Kidney epithelial cell (primary cell): ENCODE results near the gene COL28A1. TPM values are rescaled to one million over a fixed set of nuclear protein-coding genes. Genes with fewer than 3 reads are reported as not detected.
"Not testable (repeated sequence)": the region's sequence is repeated elsewhere in the genome, so short reads cannot be mapped to it uniquely, and the experiment has no call there.

ENCODE experiments used
- DNase-seq: peaks from one replicate; pipeline ENCODE4 v3.0.0-alpha.2; 2010; ENCODE audit warnings: low read depth
- H3K27me3 ChIP-seq: 2 replicates; pipeline ENCODE4 v1.6.0; 2011; ENCODE audit warnings: low read length; ENCODE audit not compliant: control insufficient read depth, insufficient read depth
- H3K36me3 ChIP-seq: 2 replicates; pipeline ENCODE4 v1.5.1; 2011; ENCODE audit warnings: low read length; ENCODE audit not compliant: control insufficient read depth, insufficient read depth
- H3K4me3 ChIP-seq: 2 replicates; pipeline ENCODE4 v1.5.1; 2011; ENCODE audit warnings: low read depth, mild to moderate bottlenecking, control low read depth, low read length
- CTCF ChIP-seq: IDR thresholded peaks from 2 replicates; pipeline ENCODE4 v1.5.1; 2011; ENCODE audit warnings: mild to moderate bottlenecking, moderate library complexity, low read length, control low read depth, inconsistent platforms; ENCODE audit not compliant: insufficient read depth, poor library complexity, severe bottlenecking
- total RNA-seq: library from RNA; depleted of rRNA; stranded (reverse); fragments of >200 nt; gene quantifications from 2 replicates; pipeline ENCODE4 v1.2.3, GENCODE V29; 2015

COL28A1 gene
- total RNA-seq, 1 donor from 2014 or later, result 0.21 TPM

GRCh38 chr7:7408001-7408770 is 127.5 kb downstream of the COL28A1 start:
- Histone ChIP-seq H3K4me3 (no peak overlapping the region), H3K27me3 (no peaks in the 10 kb centered on the region), H3K36me3 (no peaks in the 10 kb centered on the region)
- TF ChIP-seq CTCF, result no peak
- DNase-seq, result no peak

GRCh38 chr7:7405461-7405860 is 130.2 kb downstream of the COL28A1 start:
- H3K27me3 ChIP-seq, result no peaks in the 10 kb centered on the region
- no peak for TF ChIP-seq CTCF
- DNase-seq, result no peak
- H3K36me3 ChIP-seq, result no peaks in the 10 kb centered on the region
- no peak overlapping the region for H3K4me3 ChIP-seq

DNA sequence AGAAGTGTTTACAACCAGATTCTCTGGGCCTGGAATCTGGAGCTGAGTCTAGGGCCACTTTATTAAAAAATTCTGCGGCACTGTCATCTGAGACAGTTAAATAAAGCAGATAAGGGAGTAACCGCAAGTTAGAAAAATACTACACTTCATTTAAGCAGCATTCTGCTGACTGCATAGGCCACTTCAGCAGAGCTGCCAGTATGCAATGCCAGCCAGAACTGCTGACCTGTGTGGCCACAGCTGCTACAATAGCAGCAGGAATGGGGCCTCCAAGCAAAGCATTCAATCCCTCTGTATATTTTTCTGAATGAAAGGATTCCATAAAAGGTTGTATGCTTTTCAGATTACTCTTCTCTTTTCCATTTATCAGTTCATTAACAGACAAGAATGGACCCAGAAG is 136.0 kb downstream of the COL28A1 start:
- TF ChIP-seq CTCF, result no peak
- H3K36me3 ChIP-seq, result no peaks in the 10 kb centered on the region
- no peaks in the 10 kb centered on the region for H3K27me3 ChIP-seq
- DNase-seq, result no peak
- H3K4me3 ChIP-seq, result no peak overlapping the region

DNA sequence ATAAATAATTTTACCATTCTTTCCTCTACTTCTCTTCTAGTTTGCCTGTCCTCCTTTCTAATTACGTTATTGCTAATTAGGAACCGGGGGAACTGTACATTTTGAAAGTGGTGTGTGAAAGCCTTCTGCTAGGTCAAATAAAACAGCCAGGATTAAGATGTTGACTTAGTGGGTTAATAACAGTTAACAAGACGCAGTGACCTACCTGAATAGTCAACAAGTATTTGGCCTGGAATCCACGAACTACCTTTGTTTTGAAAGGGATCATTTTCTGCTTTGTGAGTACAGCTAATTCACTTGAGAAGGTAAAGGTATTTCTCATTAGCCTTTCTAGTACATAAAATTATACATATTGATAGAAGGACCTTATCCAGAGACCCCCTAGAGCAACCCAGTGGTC is 139.9 kb downstream of the COL28A1 start:
- Histone ChIP-seq H3K27me3 (no peaks in the 10 kb centered on the region), H3K4me3 (no peak overlapping the region), H3K36me3 (no peaks in the 10 kb centered on the region)
- no peak for DNase-seq
- no peak for TF ChIP-seq CTCF

DNA sequence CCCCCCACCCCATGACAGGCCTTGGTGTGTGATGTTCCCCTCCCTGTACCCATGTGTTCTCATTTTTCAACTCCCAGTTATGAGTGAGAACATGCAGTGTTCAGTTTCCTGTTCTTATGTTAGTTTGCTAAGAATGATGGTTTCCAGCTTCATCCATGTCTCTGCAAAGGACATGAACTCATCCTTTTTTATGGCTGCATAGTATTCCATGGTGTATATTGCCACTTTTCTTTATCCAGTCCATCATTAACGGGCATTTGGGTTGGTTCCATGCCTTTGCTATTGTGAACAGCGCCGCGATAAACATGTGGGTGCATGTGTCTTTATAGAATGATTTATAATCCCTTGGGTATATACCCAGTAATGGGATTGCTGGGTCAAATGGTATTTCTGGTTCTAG is 147.5 kb downstream of the COL28A1 start:
- not testable (repeated sequence) for H3K4me3 ChIP-seq, H3K36me3 ChIP-seq, H3K27me3 ChIP-seq, DNase-seq

- DNase-seq, result no peak
- Histone ChIP-seq H3K27me3 (no peaks in the 10 kb centered on the region), H3K4me3 (no peak overlapping the region), H3K36me3 (no peaks in the 10 kb centered on the region)
- TF ChIP-seq CTCF, result no peak
Measured at GRCh38 chr7:7385421-7385820, 150.3 kb downstream of the COL28A1 start.
